22Rv1 (cell line): ENCODE measurements around the gene CFAP90.

Experiments used
- ZFX ChIP-seq: fragments of 450-650 bp; IDR thresholded peaks from 2 replicates; pipeline ENCODE4 v1.6.1; 2017; ENCODE audit warnings: antibody characterized with exemption, borderline replicate concordance
- TF ChIP-seq, protein P1 (sequence below): fragments of 450-650 bp; IDR thresholded peaks from 2 replicates; pipeline ENCODE4 v1.5.1; 2017; ENCODE audit warnings: mild to moderate bottlenecking

DNA sequence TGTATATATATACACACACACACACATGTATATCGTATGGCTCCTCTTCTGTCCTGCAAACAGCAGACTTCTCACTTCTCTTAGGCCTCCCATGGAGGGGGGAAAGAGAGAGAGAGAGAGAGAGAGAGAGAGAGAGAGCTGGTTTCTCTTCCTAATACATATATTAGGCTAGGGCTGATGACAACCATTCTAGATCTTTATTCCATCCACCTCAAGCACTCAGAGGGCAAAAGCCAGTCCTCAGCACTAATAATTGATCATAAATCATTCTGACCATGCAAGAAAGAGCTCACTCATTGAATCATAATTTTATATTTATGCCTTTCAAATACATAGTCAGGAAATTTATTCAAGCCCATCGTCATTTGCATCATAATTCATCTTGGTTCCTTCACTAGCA, 47.0 kb downstream of the CFAP90 start:
- TF ChIP-seq, protein P1, sequence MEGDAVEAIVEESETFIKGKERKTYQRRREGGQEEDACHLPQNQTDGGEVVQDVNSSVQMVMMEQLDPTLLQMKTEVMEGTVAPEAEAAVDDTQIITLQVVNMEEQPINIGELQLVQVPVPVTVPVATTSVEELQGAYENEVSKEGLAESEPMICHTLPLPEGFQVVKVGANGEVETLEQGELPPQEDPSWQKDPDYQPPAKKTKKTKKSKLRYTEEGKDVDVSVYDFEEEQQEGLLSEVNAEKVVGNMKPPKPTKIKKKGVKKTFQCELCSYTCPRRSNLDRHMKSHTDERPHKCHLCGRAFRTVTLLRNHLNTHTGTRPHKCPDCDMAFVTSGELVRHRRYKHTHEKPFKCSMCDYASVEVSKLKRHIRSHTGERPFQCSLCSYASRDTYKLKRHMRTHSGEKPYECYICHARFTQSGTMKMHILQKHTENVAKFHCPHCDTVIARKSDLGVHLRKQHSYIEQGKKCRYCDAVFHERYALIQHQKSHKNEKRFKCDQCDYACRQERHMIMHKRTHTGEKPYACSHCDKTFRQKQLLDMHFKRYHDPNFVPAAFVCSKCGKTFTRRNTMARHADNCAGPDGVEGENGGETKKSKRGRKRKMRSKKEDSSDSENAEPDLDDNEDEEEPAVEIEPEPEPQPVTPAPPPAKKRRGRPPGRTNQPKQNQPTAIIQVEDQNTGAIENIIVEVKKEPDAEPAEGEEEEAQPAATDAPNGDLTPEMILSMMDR, result no peak
- no peak for TF ChIP-seq ZFX
